GM19043 (cell line): Measurements from ENCODE around the gene RUVBL1.

Experiments
- ATAC-seq: cut with Tn5 transposase; IDR thresholded peaks from one replicate; pipeline ENCODE4 v1.9.1; 2021; ENCODE audit warnings: low read depth; ENCODE audit not compliant: unreplicated experiment

RUVBL1 gene

GRCh38 chr3:128040041-128040440 is 83.6 kb downstream of the RUVBL1 start:
- ATAC-seq: no peak

DNA sequence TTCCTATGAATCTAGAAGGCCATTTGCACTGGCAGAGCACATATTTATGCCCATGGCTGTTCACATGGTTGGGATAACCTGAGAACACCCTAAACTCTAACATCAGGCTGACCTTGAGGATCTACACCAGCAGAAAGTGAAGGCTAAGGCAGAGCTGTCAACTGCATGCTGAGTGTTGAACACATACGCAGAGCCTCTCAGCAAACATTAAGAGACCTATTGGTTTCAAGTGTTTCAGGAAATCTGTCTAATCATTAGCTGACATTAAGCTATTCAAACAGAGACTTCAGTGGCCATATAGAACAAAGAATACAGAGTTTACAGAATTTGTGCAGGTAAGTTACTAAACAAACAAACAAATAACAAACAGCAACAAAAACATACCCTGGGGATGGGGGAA is 87.5 kb downstream of the RUVBL1 start:
- no peak for ATAC-seq

- ATAC-seq: no peak
These were observed 90.5 kb downstream of the RUVBL1 start for GRCh38 chr3:128033102-128033501.
